ENCODE results near the gene BRD9.
"Not testable (repeated sequence)": the region's sequence is repeated elsewhere in the genome, so short reads cannot be mapped to it uniquely, and the experiment has no call there.

The BRD9 gene

DNA sequence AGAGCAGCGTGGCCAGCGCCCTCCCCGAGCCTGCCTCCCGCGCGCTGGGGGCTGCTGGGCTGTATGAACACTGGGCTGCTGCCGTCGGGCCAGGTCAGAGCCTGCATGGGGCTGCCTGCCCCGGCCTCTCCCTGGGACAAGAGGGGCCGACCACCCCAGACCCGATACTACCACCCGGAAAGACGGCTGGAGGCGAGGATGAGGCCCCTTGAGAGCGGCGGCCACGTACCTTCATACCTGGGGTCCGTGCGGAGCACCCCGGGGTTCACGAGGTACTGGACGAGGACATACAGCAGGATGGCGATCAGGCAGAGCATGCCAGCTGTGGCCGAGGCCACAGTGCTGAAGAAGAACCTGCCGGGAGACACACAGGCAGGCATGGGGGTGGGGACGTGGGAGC, 49.2 kb downstream of the BRD9 start:
- not testable (repeated sequence) for FAIRE-seq

DNA sequence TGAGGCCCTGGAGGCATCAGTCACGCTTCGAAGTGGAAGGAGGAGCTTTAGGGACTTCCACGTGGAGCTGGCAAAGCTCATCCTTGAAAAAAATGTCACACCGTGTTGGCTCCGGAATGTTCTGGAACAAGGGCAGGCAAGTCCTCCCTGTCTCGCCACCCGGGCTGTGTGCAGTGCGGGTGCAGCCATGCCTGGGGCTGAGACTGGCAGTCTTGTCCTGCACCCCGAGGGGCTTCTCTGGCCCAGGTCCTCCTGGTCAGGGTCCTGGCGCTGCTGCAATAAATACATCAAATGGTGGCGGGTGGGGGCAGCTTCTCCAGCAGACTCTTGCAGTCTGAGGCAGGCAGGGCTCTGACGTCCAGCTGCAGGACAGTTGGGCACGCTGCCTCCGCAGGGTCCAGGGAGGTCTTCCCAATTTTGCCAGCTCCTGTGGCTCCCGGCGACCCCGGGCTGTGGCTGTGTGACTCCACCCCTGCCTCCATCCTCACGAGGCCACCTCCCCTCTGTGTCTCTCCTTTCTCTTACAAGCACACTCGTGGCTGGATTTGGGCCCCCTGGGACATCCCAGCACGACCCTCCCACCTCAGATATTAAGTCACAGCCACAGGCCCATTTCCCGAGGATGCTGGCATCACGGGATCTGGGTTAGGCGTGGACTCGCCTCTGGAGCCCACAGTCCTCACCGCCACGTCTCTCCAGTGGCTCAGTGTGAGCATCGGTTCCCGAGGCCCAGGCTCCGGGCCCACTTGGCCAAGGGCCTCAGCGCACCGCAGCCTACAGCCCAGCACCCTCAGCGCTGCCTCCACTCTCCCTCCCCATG, 50.0 kb downstream of the BRD9 start:
- FAIRE-seq, result not testable (repeated sequence)

DNA sequence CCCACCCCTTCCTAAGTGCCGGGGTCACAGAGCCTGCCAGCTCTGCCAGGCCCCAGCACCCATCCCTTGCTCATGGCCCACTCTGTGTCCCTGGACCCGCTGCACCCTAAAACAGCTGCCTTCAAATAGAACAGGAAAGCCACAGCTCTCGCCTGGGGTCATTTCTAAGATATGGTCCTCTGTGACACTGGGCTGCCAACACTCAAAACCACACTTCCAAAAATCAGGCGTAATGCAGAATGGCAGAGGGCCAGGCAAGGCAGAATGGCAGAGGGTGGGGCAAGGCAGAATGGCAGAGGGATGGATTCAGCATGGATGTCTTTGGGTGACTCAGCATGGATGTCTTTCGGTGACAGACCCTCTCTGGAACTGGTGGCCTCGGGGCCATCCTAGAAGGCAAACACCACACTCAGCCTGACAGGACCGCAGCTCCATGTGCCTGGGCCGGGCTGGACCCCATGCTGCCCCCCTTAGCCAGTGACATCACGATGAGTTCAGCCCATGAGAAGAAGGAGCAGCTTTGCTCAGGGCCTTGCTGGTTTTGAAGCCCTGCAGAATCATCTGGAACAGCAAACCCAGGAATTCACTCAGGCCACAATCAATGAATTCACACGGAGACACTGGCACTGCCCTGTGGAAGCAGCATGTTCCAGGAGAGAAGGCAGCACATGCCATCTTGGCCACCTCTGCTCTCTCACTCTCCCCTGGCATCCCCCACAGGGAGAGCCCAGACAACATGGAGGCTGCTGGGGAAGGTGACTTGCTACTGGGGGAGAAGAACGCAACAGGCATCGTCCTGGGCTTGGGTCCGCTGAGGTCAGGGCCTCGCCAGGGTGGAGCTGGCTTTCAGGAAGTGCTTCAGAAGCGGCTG, 50.8 kb downstream of the BRD9 start:
- not testable (repeated sequence) for FAIRE-seq

DNA sequence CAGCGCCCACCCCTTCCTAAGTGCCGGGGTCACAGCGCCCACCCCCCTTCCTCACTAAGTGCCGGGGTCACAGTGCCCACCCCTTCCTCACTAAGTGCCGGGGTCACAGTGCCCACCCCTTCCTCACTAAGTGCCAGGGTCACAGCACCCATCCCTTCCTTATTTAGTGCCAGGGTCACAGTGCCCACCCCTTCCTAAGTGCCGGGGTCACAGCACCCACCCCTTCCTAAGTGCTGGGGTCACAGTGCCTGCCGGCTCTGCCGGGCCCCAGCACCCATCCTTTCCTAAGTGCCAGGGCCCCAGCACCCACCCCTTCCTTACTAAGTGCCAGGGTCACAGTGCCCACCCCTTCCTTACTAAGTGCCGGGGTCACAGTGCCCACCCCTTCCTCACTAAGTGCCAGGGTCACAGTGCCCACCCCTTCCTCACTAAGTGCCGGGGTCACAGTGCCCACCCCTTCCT, 51.6 kb downstream of the BRD9 start:
- not testable (repeated sequence) for FAIRE-seq

DNA sequence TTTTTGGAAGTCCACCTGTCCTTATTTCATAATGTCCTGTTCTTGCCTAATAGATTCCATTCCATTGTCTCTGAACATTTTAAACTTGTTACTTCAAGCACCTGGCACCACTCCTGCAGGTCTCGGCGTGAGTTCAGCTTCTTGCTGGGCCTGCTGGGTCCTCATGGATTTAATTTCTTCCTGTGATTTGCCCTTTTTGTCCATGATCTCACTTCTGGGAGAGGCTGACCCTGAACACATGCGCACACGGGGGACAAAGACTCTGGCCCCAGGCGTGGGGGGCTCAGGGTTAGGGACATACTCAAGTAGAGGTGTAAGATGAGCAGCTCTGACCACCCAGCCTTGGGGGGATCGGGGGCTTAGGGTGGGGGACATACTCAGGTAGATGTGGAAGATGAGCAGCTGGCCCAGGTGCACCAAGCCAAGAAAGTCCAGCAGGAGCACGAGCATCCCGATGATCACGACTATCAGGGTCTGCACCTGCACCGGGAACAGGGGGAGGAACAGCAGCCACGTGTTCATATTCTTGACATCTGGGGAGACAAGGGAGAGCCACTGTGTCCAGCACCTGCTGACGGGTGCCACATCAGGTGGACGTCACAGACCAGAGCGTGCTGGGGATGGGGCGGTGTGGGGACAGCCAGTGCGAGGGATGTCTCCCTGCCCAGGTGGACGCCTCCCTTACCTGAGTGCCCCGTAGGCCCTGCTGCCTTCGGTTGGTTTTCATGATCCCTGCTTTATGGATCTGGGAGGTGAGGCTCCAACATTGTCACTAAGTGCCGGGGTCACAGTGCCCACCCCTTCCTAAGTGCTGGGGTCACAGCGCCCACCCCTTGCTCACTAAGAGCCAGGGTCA, 52.3 kb downstream of the BRD9 start:
- not testable (repeated sequence) for FAIRE-seq

DNA sequence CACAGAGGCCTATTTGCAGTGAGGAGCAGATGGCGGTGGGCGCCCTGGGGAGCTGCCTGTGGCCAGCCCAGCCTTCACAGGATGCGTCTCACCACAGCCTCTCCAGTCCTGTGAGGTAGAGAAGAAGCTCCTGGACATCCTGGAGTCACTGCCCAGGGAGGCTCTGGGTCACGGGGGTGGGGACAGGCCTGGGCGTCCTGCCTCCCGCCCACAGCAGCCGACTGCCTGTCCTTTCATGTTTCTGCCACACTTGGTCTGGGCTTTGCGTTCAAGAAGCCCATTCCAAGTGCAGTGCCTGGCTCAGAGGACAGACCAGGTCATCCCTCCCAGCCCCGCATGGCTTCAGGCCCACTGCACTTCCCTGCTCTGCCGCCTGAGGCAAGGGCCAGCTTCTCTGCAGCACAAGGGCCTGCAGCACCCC, 54.2 kb downstream of the BRD9 start:
- not testable (repeated sequence) for FAIRE-seq

DNA sequence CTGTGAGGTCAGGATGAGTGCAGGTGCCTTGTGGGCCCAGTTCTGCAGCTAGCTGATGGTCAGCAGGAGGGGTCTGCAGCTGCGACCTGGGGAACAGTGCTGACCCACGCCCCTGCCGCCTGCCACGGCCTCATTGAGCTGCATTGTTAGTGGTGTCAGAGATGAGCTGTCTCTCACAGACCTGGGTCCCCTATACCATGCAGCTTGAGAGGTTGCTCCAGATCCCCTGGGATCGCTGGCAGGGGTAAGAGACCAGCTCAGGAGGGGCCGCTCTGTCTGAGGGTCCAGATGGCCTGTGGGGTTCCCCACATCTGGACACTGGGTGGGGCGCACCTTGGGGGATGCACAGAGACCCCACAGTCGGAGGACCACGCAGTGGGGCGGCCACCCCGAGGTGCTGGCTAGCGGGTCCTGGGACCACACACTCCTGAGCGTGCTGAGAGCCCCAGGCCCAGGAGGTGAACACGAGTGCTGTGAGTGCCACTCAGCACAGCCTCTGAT, 54.9 kb downstream of the BRD9 start:
- not testable (repeated sequence) for FAIRE-seq

DNA sequence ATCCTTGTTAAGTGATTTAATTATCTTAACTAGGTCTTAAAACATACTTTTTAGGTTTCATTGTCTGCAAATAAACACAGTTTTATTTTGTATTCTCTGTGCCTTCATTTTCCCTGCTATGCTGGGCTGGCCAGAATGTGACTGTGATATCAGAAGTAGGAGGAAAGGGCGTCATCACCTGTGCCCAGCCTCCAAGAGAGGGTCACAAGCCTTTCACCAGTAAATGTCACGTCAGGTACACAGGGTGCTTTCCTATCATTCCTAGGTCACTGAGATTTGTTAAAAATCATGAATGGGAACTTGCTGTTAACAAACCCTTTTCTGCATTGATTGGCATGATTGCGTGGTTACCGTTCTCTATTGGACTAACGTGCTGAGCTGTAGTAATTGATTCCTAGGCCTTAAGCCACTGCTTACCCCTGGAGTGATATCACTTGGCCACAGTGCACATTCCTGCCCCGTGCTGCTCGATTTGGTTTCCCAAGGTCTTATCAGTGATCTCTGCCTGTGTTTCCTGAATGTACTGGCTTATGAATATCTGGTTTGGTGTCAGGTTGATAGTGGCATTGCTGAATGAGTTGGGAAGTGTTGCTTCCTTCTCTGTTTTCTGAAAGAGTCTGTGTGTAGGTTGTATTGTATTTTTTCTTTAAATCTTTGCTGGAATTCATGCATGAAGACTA, 56.5 kb downstream of the BRD9 start:
- not testable (repeated sequence) for FAIRE-seq

DNA sequence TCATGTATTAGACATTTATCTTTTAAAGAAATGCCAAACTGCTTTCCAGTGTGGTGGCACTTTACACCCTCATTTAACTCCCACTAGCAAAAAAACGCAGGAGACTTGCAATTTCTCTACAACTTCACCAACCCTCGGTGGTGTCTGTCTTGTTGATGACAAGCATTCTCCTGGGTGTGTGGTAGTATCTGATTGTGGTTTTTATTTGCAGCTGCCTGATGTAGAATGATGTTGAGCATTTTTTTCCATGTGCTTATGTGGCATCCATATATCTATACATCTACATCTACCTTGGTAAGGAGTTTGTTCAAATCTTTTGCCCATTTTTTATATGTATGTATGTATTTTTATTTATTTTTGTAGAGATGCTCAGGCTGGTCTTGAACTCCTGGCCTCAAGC, 58.6 kb downstream of the BRD9 start:
- FAIRE-seq, result not testable (repeated sequence)

DNA sequence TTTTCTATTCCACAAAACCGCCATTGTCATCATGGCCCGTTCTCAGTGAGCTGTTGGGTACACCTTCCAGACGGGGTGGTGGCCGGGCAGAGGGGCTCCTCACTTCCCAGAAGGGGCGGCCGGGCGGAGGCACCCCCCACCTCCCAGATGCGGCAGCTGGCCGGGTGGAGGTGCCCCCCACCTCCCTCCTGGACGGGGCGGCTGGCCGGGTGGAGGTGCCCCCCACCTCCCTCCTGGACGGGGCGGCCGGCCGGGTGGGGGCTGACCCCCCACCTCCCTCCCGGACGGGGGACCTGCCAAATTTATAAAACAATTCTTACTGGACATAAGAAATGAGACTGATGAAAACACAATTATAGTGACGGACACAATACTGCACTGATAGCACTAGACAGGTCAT, 64.4 kb downstream of the BRD9 start:
- FAIRE-seq, result not testable (repeated sequence)

DNA sequence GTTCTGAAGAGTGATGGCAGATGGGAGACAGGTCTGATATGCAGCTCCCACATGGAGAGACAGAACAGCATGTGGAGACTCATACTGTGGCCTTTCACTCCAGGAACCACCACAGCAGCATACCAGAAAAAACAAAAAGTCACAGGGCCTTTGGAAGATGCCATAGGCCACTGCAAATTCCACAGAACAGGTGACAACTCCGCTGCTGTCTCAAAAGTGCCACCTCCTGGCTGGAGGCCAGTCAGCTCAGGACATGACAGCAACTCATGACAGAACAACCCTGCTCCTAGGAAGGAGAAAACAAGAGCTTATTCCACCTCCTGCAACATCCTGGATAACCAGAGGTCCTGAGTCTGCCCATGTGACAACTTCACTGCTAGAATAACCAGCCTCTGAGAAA, 67.1 kb downstream of the BRD9 start:
- not testable (repeated sequence) for FAIRE-seq

DNA sequence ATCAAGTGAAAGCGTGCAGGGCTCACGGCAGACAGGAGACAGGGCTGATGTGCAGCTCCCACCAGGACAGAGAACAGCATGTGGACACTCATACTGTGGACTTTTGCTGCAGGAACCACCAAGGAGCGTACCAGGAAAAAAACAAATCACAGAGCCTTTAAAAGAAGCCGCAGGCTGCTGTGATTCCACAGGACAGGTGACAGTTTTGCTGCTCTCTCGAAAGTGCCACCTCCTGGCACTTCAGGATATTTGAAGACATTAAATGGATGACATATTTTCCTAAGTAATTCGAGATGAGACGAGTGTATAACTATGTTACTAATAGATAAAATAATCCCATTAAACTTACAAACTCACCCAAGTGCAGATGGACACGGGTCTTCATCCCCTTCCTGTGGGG, 71.1 kb downstream of the BRD9 start:
- no peak for FAIRE-seq

DNA sequence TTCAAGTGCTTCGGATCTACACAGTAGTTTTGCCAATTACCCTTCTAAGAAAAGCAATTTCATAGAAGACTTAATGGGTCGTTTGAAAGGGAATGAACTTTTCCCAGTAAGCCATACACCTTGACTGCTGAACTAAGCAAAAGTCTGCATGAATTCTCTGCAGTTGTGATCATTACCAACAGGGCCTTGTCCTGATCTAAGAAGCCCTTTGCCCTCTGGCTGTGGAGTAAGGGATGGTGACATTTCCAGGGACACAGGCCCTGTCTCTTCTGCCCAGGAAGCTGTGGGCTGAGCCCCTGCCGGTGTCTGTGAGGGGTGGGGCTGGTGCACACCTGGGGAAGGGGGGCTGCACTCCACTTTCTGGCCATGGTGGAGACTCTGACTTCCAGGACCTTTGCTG, 72.4 kb downstream of the BRD9 start:
- FAIRE-seq, result no peak

DNA sequence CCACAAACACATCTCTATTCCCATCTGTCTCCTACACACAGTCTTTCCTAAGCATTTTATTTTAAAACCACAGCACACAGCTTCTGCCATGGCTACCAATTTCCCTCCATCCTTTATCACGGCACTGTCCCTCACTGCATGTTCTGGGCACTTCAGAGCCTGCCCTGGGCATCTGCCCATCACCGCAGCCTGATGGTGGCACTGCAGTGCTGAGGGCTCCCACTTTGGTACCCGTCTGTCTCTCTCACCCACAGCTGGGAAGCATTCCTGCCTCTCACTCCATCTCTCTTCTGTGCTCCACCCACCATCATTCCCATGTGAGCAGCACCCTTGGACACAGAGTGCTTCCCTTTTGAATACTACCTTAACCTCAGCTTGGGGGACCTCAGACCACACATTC, 73.5 kb downstream of the BRD9 start:
- no peak for FAIRE-seq

DNA sequence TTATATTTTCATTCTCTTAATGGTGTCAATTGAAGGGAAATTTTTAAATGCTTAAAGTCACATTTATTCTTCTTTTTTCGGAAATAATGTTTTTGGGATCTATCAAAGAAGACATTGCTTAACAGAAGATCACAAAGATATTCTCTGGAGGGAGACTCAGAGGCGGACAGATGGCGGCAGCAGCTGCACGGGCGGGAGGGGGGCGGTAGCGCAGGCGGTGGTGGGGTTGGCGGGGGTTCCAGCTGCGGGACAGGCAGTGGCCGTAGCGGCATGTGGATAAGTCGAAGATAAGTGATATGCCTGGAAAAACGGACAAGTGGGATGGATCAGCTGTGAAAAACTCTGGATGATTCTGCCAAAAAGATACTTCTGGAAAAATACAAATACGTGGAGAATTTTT, 76.4 kb downstream of the BRD9 start:
- no peak for FAIRE-seq

DNA sequence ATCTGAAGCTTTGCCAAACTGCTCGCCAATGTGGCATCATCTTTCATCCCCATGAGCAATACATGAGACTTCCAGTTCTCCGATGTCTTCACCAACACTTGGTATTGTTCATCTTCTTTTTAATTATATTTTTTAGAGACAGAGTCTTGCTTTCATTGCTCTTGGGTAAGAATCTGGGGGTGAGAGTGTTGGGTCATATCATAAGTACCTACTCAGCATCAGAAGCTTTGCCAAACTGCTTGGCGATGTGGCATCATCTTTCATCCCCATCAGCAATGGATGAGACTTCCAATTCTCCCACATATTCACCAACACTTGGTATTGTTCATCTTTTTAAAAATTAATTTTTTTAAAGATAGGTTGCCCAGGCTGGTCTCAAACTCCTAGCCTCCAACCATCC, 77.2 kb downstream of the BRD9 start:
- FAIRE-seq, result no peak
